OCI-LY7 (cell line): ENCODE data around the gene LPCAT1. TPM values are rescaled to one million over a fixed set of nuclear protein-coding genes. Genes with fewer than 3 reads are reported as not detected.

ENCODE experiments used
- BruUV-seq: library from RNA; stranded (reverse); fragments of 400-500 nt; replicated peaks from 2 replicates; lab custom pipeline; 2021; lab: Mats Ljungman, UMichigan
- CTCF ChIA-PET: fragments of 300-600 bp; sonication (Branson Sonifier 250); formaldehyde crosslinking; loops from one replicate; lab custom pipeline; 2022; ENCODE audit warnings: antibody characterized with exemption; ENCODE audit not compliant: unreplicated experiment; lab: Charles Lee
- POLR2A ChIA-PET: fragments of 300-600 bp; sonication (Branson Sonifier 250); formaldehyde crosslinking; loops from one replicate; lab custom pipeline; 2022; ENCODE audit warnings: antibody characterized with exemption; lab: Charles Lee
- DNase-seq: peaks from one replicate; pipeline ENCODE4 v3.0.0-alpha.2; 2015; ENCODE audit warnings: low spot score
- H2AFZ ChIP-seq: fragments of 200-600 bp; sonication (generic), shearing (Covaris generic); 2 replicates; pipeline ENCODE4 v1.6.1; 2014; ENCODE audit warnings: mild to moderate bottlenecking, antibody characterized with exemption, low read length, moderate library complexity
- H3K27ac ChIP-seq: fragments of 200-600 bp; sonication (generic); 2 replicates; pipeline ENCODE4 v1.5.1; 2014; ENCODE audit warnings: mixed run types, low read depth, mild to moderate bottlenecking, moderate library complexity, low read length, inconsistent platforms; ENCODE audit not compliant: poor library complexity, severe bottlenecking
- H3K36me3 ChIP-seq: fragments of 200-600 bp; sonication (generic); 2 replicates; pipeline ENCODE4 v1.6.1; 2014; ENCODE audit warnings: mild to moderate bottlenecking, antibody characterized with exemption, low read length, moderate library complexity, mixed read lengths; ENCODE audit not compliant: insufficient read depth
- H3K4me1 ChIP-seq: fragments of 200-600 bp; sonication (generic); 2 replicates; pipeline ENCODE4 v1.5.1; 2014; ENCODE audit warnings: mild to moderate bottlenecking, low read length; ENCODE audit not compliant: insufficient read depth, poor library complexity, severe bottlenecking
- H3K4me2 ChIP-seq: fragments of 200-600 bp; sonication (generic); 2 replicates; pipeline ENCODE4 v1.6.1; 2014; ENCODE audit warnings: mild to moderate bottlenecking, low read length
- H3K4me3 ChIP-seq: fragments of 200-600 bp; sonication (generic); 2 replicates; pipeline ENCODE4 v1.5.1; 2014; ENCODE audit warnings: mild to moderate bottlenecking, low read depth, low read length; ENCODE audit not compliant: poor library complexity, severe bottlenecking
- H3K79me2 ChIP-seq: fragments of 200-600 bp; sonication (generic); 2 replicates; pipeline ENCODE4 v1.6.1; 2016; ENCODE audit warnings: low read depth, mild to moderate bottlenecking, low read length, moderate library complexity, mixed read lengths; ENCODE audit not compliant: insufficient read depth
- H3K9me2 ChIP-seq: fragments of 200-600 bp; sonication (generic); 2 replicates; pipeline ENCODE4 v1.6.1; 2016; ENCODE audit warnings: mild to moderate bottlenecking, low read length, mixed read lengths; ENCODE audit not compliant: insufficient read depth
- H3K9me3 ChIP-seq: fragments of 200-600 bp; sonication (generic); 2 replicates; pipeline ENCODE4 v1.6.1; 2014; ENCODE audit warnings: mild to moderate bottlenecking, mixed run types, low read length, mixed read lengths
- H4K20me1 ChIP-seq: fragments of 200-600 bp; sonication (generic); 2 replicates; pipeline ENCODE4 v1.6.1; 2014; ENCODE audit warnings: mild to moderate bottlenecking, antibody characterized with exemption, low read length, moderate library complexity, mixed read lengths; ENCODE audit not compliant: insufficient read depth
- CTCF ChIP-seq: fragments of 200-600 bp; sonication (generic); conservative IDR thresholded peaks from 2 replicates; pipeline ENCODE4 v1.5.1; 2014; ENCODE audit warnings: mild to moderate bottlenecking, antibody characterized with exemption, low read length, moderate library complexity, mixed read lengths
- EZH2phosphoT487 ChIP-seq: fragments of 200-600 bp; sonication (generic); IDR thresholded peaks from 2 replicates; pipeline ENCODE4 v1.6.1; 2018; ENCODE audit warnings: low read depth, borderline replicate concordance, mild to moderate bottlenecking, mixed run types, antibody characterized with exemption, low read length, moderate library complexity, mixed read lengths
- intact Hi-C: fragments of 100-400 bp; cut with micrococcal nuclease; formaldehyde crosslinking; loops from one replicate; pipeline ENCODE4 v1.10.0; 2022; ENCODE audit not compliant: unreplicated experiment
- total RNA-seq, 2 experiments: library from RNA; depleted of rRNA in 1 of 2; stranded (reverse); fragments of >200 nt in 1 of 2; shearing (Covaris generic) in 1 of 2; gene quantifications; 2 replicates each; pipeline ENCODE4 v1.2.3, GENCODE V29; 2014 to 2022

The LPCAT1 gene
- total RNA-seq, 2 experiments from 2014 or later: 47.7 to 63.6 TPM

- Histone ChIP-seq H3K4me3 (no peak overlapping the region), H2AFZ (no peak overlapping the region), H3K27ac (no peak overlapping the region), H3K9me3 (no peaks in the 10 kb centered on the region), H3K9me2 (no peaks in the 10 kb centered on the region), H3K4me2 (no peak overlapping the region), H4K20me1 (no peaks in the 10 kb centered on the region), H3K79me2 (no peaks in the 10 kb centered on the region), H3K36me3 (no peaks in the 10 kb centered on the region), H3K4me1 (no peaks in the 10 kb centered on the region)
- TF ChIP-seq EZH2phosphoT487 (no peak), CTCF (no peak)
- ChIA-PET POLR2A (no interaction called here), CTCF (no interaction called here)
- BruUV-seq: no TSS peak
- intact Hi-C loops: no loop called here
- DNase-seq: no peak
These were observed 32.3 kb upstream of the LPCAT1 start for GRCh38 chr5:1555808-1556731.

- ChIA-PET CTCF (interaction anchor here (0.6 kb wide), 1 partner anchor 19 kb away, joined by 3 read pairs; no protein-coding TSS in a partner anchor), POLR2A (no interaction called here)
- Histone ChIP-seq H3K79me2 (no peaks in the 10 kb centered on the region), H3K4me2 (no peak overlapping the region), H3K9me2 (no peaks in the 10 kb centered on the region), H4K20me1 (no peaks in the 10 kb centered on the region), H3K4me1 (no peaks in the 10 kb centered on the region), H3K36me3 (no peaks in the 10 kb centered on the region), H3K27ac (no peak overlapping the region), H2AFZ (no peak overlapping the region), H3K4me3 (no peak overlapping the region), H3K9me3 (no peaks in the 10 kb centered on the region)
- TF ChIP-seq EZH2phosphoT487 (no peak), CTCF (no peak)
- intact Hi-C loops: no loop called here
- BruUV-seq: no TSS peak
- DNase-seq: no peak
These were observed 31.4 kb upstream of the LPCAT1 start for GRCh38 chr5:1555011-1555807.
